HuH-7 (cell line): Measurements from ENCODE around the gene KCTD5.
"Not testable (repeated sequence)": the region's sequence is repeated elsewhere in the genome, so short reads cannot be mapped to it uniquely, and the experiment has no call there.

Experiments used
- DNase-seq: peaks from one replicate; pipeline ENCODE4 v3.0.0; 2011; ENCODE audit warnings: low spot score

Gene KCTD5

GRCh38 chr16:2673066-2673999 is 9.0 kb upstream of the KCTD5 start:
- peak; percentile 85 for DNase-seq

- no peak for DNase-seq
These were observed 7.3 kb upstream of the KCTD5 start for GRCh38 chr16:2675021-2675420.

- DNase-seq = no peak
These were observed 6.6 kb upstream of the KCTD5 start for GRCh38 chr16:2675714-2676113.

- not testable (repeated sequence) for DNase-seq
These were observed 5.4 kb upstream of the KCTD5 start for GRCh38 chr16:2676937-2677336.

DNA sequence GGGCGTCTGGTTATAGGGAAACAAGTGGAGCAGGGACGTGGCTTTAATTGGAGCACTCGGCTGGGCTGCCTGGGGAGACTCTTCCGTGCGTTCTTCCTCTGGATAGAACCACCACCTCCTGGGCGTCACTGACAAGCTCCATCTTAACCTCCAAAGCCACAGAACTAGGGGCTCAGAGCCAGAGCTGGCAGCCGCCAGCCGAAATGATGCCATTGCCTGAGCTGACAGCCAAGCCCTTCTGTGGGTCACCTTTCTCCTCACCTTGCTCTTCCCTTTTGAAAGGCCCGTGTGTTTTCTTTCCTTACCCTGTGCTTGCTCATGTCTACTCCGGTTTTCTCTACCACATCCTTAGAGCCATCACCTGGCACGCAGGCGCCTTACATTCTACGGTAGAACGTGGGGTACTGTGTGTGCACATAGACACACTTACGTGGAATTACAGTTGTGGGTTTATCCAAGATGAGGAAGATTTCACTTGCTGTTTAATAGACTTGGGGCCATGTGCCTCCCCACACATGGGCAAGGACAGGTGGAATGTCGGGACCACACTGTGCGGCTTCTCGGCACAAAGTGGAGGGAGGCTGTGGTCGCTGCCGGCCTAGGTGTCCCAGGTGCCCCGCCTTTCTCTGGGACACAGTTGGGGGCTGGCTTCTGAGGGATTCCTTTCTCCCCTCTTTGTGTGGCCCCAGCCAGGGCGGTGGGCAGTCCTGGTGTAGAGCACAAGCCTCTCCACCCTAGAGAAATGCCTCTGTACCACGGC is 3.9 kb upstream of the KCTD5 start:
- not testable (repeated sequence) for DNase-seq

- not testable (repeated sequence) for DNase-seq
These were observed 2.4 kb upstream of the KCTD5 start for GRCh38 chr16:2679902-2680301.

- not testable (repeated sequence) for DNase-seq
These were observed 2.0 kb upstream of the KCTD5 start for GRCh38 chr16:2680360-2680759.

GRCh38 chr16:2683041-2683440 is 718 bp downstream of the KCTD5 start:
- DNase-seq = not testable (repeated sequence)

- not testable (repeated sequence) for DNase-seq
These were observed 3.8 kb downstream of the KCTD5 start for GRCh38 chr16:2686075-2686474.

GRCh38 chr16:2686912-2687507 is 4.7 kb downstream of the KCTD5 start:
- peak; percentile 4 for DNase-seq

GRCh38 chr16:2687531-2688308 is 5.4 kb downstream of the KCTD5 start:
- DNase-seq = peak; percentile 1

- DNase-seq = not testable (repeated sequence)
These were observed 7.1 kb downstream of the KCTD5 start for GRCh38 chr16:2689422-2689821.

- DNase-seq = no peak
These were observed 7.9 kb downstream of the KCTD5 start for GRCh38 chr16:2689968-2690801.

- DNase-seq = no peak
These were observed 8.5 kb downstream of the KCTD5 start for GRCh38 chr16:2690852-2691251.

DNA sequence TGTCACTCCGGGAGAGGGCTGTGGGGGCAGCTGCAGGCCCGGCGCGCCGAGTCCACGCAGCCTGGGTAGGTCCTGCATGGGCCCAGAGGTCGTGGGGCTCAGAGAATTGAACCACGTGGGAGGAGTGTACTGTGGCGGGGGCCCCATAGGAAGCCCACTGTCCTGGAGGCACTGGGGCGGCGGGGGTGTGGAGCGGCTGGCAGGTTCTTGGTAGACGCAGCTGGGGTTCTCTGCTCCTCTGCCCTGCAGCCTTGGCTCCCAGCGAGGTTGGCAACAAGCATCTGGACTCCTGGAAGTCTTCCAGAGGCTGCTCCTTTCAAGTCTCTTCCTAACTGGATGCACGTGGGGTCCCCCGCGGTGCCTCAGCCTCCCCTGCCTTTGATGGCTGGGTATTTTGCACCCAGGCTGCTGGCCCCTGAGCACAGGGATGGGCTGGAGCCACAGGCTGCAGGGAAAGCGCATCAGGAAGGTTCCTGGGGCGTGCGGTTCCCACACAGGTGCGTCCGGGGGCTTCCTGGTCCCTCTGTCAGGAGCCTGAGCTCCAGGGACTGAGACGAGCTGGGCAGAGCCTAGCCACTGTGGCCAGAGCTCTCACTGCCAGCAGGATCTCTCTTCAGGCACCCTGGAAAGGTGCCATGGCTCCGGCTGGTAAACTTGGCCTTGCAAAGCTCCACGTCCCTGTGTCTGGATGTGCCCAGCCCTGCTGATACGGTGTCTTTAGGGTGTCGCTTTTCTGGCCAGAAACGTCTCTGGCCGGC is 9.3 kb downstream of the KCTD5 start:
- no peak for DNase-seq

DNA sequence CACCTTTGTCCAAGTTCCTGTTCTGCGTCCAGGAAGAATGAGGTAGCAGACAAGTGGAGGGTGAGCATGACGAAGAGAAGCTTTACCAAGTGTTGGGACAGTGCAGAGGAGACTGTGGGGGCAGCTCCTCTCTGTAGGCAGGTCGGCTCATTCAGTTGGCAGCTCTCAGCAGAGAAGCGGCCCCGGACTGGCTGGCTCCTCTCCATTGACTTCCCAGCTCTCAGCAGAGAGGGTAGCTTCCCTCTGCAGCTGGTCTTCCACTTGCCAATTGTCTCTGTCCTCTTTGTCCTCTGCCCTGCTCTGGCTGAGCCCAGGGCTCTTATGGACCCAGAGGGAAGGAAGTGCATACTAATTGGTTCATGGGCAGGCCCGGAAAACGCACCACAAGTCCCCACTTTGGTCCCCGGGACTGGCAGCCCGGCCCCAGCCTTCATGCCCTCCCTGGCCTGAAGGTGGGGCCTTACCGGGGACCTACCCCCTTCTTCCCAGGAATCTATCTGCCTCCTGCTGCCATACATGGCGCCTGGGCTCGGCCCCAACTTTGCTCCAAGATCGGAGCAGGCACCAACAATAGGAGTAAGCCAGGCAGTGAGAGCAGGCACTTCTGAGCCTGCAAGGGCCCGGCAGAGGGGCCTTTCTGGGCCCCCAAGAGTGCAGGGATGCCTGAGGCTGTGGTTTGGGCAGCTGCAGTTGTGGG is 10.1 kb downstream of the KCTD5 start:
- no peak for DNase-seq

DNA sequence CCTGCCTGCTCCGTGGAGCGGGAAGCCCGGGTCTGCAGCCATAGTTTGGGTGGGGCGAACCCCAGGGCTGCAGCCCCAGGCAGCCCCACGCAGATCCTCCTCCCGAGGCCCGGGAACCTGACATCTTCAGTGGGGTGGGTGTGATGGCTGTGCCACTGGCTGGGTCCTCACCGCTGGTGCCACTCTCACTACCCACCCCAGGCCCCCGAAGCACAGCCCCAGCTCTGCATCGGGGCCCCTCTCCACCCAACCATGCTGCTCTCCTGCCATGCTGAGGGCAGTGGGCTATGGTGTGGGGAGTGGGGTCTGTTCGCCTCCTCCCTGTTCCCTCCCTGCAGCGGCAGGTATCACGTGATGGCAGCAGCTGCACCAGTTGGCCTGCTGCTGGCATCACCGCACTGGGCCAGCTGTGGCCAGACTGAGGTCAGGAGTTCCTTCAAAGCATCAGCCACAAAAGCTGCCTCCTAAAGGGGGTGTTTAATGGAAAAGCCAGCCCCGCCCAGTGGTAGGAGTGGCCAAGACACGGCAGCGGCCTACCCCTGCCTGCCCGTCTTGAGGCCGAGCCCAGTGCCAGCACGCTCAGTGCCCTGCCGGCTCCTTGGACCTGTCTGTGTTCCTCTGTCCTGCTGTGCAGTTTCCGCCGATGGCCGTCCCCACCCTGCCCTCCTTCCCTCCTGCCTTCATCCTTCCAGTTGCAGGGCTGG is 10.8 kb downstream of the KCTD5 start:
- no peak for DNase-seq

DNA sequence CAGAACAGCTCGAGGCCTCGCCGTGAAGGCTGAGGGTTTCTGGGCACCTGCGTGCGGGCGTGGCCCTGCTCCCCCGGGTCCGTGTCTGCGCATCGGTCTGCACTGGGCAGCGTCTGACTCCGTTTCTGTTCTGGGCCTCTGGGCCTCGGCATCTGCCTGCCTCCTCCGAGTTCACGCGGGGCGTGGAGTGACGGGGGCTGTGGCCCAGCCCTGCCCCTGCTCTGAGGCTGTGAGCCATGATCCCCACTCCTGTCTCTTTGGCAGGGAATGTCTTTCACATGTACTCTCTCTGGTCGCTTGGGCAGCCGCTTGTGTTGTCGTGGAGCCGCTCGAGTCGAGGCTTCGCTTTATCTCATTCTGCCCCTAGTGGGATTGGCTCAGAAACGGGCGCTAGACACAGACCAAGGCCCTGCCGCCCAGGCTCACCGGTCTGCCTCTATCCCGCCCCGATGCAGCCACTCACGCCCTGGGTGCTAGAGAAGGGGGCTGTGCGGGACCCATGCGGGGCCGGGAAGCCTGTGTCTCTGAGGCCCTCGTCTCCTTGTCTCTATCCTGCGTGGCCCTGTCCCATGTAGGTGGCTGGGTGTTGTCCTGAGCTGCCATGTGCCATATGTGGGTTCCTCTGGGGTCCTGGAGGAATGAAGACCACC is 14.4 kb downstream of the KCTD5 start:
- DNase-seq = not testable (repeated sequence)
